Hepatocyte (in vitro differentiated cells): ENCODE measurements around the gene FCHO1. TPM values are rescaled to one million over a fixed set of nuclear protein-coding genes. Genes with fewer than 3 reads are reported as not detected.

Experiments
- DNase-seq: peaks from one replicate; pipeline ENCODE4 v3.0.0-alpha.2; 2016; ENCODE audit warnings: low spot score
- H2AFZ ChIP-seq: fragments of 200-600 bp; sonication (generic); 2 replicates; pipeline ENCODE4 v1.6.0; 2016; ENCODE audit warnings: antibody characterized with exemption, mild to moderate bottlenecking
- H3K27ac ChIP-seq: fragments of 200-600 bp; sonication (generic); 2 replicates; pipeline ENCODE4 v1.5.1; 2016; ENCODE audit warnings: mild to moderate bottlenecking
- H3K27me3 ChIP-seq: fragments of 200-600 bp; sonication (generic); 2 replicates; pipeline ENCODE4 v1.6.1; 2016
- H3K36me3 ChIP-seq: fragments of 200-600 bp; sonication (generic); replicated peaks from 2 replicates; pipeline ENCODE4 v1.5.1; 2016; ENCODE audit warnings: low read depth; ENCODE audit not compliant: insufficient read depth
- H3K4me1 ChIP-seq: fragments of 200-600 bp; sonication (generic); 2 replicates; pipeline ENCODE4 v1.5.1; 2016; ENCODE audit warnings: mild to moderate bottlenecking, moderate library complexity; ENCODE audit not compliant: insufficient read depth
- H3K4me2 ChIP-seq: fragments of 200-600 bp; sonication (generic); 2 replicates; pipeline ENCODE4 v1.6.0; 2016
- H3K4me3 ChIP-seq: fragments of 200-600 bp; sonication (generic); 2 replicates; pipeline ENCODE4 v1.5.1; 2016; ENCODE audit warnings: mild to moderate bottlenecking
- H3K79me2 ChIP-seq: fragments of 200-600 bp; sonication (generic); 2 replicates; pipeline ENCODE4 v1.6.0; 2017; ENCODE audit warnings: mild to moderate bottlenecking
- H3K9me2 ChIP-seq: fragments of 200-600 bp; sonication (generic); replicated peaks from 2 replicates; pipeline ENCODE4 v1.6.0; 2017; ENCODE audit warnings: mild to moderate bottlenecking; ENCODE audit not compliant: insufficient read depth
- H3K9me3 ChIP-seq: fragments of 200-600 bp; sonication (generic); 2 replicates; pipeline ENCODE4 v1.5.1; 2016; ENCODE audit warnings: low read depth, mild to moderate bottlenecking
- H4K20me1 ChIP-seq: fragments of 200-600 bp; sonication (generic); 2 replicates; pipeline ENCODE4 v1.6.0; 2016; ENCODE audit warnings: mild to moderate bottlenecking; ENCODE audit not compliant: insufficient read depth, poor library complexity, severe bottlenecking
- EZH2 ChIP-seq: fragments of 200-600 bp; sonication (generic); IDR thresholded peaks from 2 replicates; pipeline ENCODE4 v1.6.1; 2016; ENCODE audit warnings: antibody characterized with exemption, mild to moderate bottlenecking, borderline replicate concordance
- EZH2phosphoT487 ChIP-seq: fragments of 200-600 bp; sonication (generic); IDR thresholded peaks from one replicate; pipeline ENCODE4 v1.6.1; 2018; ENCODE audit warnings: antibody characterized with exemption, mild to moderate bottlenecking, low read depth, moderate library complexity; ENCODE audit not compliant: unreplicated experiment, severe bottlenecking
- WGBS: methylation state at CpG from one replicate; pipeline ENCODE4 v1.1.6; 2016; ENCODE audit warnings: low lambda C conversion rate; ENCODE audit errors: missing lambda C conversion rate; 5-methylcytosine and 5-hydroxymethylcytosine counted together
- polyA plus RNA-seq: library from polyadenylated mRNA; unstranded; fragments of >200 nt; fragmentation: Nextera tagmentation; extraction: Ambion mirVana; gene quantifications from 2 replicates; pipeline ENCODE4 v1.2.1, GENCODE V29; 2016
- total RNA-seq: library from RNA; depleted of rRNA; stranded (reverse); fragments of >200 nt; gene quantifications from 2 replicates; pipeline ENCODE4 v1.2.3, GENCODE V29; 2014
- TF ChIP-seq, protein P1 (sequence below): fragments of 200-600 bp; sonication (generic); IDR thresholded peaks from 2 replicates; pipeline ENCODE4 v1.5.1; 2016; ENCODE audit warnings: antibody characterized with exemption, mild to moderate bottlenecking; ENCODE audit not compliant: poor library complexity

Gene FCHO1
- total and polyA plus RNA-seq, 2 experiments from 2014 or later: 1.9 to 2.1 TPM

DNA sequence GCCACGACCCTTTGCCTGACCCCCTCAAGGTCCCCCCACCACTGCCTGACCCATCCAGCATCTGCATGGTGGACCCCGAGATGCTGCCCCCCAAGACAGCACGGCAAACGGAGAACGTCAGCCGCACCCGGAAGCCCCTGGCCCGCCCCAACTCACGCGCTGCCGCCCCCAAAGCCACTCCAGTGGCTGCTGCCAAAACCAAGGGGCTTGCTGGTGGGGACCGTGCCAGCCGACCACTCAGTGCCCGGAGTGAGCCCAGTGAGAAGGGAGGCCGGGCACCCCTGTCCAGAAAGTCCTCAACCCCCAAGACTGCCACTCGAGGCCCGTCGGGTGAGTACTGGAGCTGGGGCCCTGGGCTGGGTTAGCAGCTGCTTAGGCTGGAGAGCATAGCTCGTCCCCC is 23.4 kb upstream of the FCHO1 start:
- no peak overlapping the region for H3K4me2 ChIP-seq
- no peaks in the 10 kb centered on the region for H3K9me2 ChIP-seq
- no peaks in the 10 kb centered on the region for H3K27me3 ChIP-seq
- no peak overlapping the region for H2AFZ ChIP-seq
- H3K27ac ChIP-seq: no peak overlapping the region
- H3K9me3 ChIP-seq: no peaks in the 10 kb centered on the region
- over 99% methylated on average over 14 of the region's 19 CpGs for WGBS
- H3K4me1 ChIP-seq: no peaks in the 10 kb centered on the region
- DNase-seq: no peak
- peaks cover 26% of the 10 kb centered on the region for H3K79me2 ChIP-seq
- TF ChIP-seq EZH2phosphoT487 (no peak), EZH2 (no peak)
- TF ChIP-seq, protein P1, sequence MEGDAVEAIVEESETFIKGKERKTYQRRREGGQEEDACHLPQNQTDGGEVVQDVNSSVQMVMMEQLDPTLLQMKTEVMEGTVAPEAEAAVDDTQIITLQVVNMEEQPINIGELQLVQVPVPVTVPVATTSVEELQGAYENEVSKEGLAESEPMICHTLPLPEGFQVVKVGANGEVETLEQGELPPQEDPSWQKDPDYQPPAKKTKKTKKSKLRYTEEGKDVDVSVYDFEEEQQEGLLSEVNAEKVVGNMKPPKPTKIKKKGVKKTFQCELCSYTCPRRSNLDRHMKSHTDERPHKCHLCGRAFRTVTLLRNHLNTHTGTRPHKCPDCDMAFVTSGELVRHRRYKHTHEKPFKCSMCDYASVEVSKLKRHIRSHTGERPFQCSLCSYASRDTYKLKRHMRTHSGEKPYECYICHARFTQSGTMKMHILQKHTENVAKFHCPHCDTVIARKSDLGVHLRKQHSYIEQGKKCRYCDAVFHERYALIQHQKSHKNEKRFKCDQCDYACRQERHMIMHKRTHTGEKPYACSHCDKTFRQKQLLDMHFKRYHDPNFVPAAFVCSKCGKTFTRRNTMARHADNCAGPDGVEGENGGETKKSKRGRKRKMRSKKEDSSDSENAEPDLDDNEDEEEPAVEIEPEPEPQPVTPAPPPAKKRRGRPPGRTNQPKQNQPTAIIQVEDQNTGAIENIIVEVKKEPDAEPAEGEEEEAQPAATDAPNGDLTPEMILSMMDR: no peak
- no peak overlapping the region for H3K4me3 ChIP-seq
- peaks cover 5% of the 10 kb centered on the region for H3K36me3 ChIP-seq
- peaks cover 17% of the 10 kb centered on the region for H4K20me1 ChIP-seq

DNA sequence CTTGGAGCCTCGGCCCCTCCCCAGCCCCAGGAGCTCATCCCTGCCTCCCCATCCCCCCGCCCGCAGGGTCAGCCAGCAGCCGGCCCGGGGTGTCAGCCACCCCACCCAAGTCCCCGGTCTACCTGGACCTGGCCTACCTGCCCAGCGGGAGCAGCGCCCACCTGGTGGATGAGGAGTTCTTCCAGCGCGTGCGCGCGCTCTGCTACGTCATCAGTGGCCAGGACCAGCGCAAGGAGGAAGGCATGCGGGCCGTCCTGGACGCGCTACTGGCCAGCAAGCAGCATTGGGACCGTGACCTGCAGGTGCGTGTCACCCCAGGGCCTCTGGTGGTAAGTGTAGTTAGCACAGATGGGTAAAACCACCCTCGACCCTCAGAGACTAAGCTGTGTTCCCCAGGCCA is 18.1 kb upstream of the FCHO1 start:
- Histone ChIP-seq H3K9me2 (no peaks in the 10 kb centered on the region), H2AFZ (no peak overlapping the region), H3K27me3 (no peaks in the 10 kb centered on the region), H3K36me3 (peaks cover 5% of the 10 kb centered on the region), H3K27ac (no peak overlapping the region), H3K9me3 (no peaks in the 10 kb centered on the region), H3K4me1 (no peaks in the 10 kb centered on the region), H4K20me1 (peaks cover 17% of the 10 kb centered on the region), H3K4me3 (no peak overlapping the region), H3K79me2 (peaks cover 26% of the 10 kb centered on the region), H3K4me2 (no peak overlapping the region)
- DNase-seq: no peak
- WGBS: 100% methylated on average over 18 of the region's 22 CpGs
- TF ChIP-seq EZH2phosphoT487 (no peak), EZH2 (no peak)
- TF ChIP-seq, protein P1: no peak

DNA sequence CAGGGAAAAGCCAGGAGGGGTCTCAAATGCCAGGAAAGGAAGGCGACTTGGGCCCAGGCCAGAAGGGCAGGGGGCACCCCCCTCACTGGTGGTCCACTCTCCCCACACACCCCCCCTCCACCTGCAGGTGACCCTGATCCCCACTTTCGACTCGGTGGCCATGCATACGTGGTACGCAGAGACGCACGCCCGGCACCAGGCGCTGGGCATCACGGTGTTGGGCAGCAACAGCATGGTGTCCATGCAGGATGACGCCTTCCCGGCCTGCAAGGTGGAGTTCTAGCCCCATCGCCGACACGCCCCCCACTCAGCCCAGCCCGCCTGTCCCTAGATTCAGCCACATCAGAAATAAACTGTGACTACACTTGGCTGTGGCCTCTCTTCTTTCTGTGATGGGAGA is 17.1 kb upstream of the FCHO1 start:
- WGBS: 99% methylated on average over 15 of the region's 16 CpGs
- Histone ChIP-seq H3K27ac (no peak overlapping the region), H3K27me3 (no peaks in the 10 kb centered on the region), H3K9me3 (no peaks in the 10 kb centered on the region), H3K79me2 (peaks cover 24% of the 10 kb centered on the region), H3K36me3 (peaks cover 5% of the 10 kb centered on the region), H3K4me1 (no peaks in the 10 kb centered on the region), H3K9me2 (no peaks in the 10 kb centered on the region), H4K20me1 (peaks cover 17% of the 10 kb centered on the region), H2AFZ (no peak overlapping the region), H3K4me3 (no peak overlapping the region), H3K4me2 (no peak overlapping the region)
- DNase-seq: no peak
- TF ChIP-seq EZH2phosphoT487 (no peak), EZH2 (no peak)
- TF ChIP-seq, protein P1: no peak

DNA sequence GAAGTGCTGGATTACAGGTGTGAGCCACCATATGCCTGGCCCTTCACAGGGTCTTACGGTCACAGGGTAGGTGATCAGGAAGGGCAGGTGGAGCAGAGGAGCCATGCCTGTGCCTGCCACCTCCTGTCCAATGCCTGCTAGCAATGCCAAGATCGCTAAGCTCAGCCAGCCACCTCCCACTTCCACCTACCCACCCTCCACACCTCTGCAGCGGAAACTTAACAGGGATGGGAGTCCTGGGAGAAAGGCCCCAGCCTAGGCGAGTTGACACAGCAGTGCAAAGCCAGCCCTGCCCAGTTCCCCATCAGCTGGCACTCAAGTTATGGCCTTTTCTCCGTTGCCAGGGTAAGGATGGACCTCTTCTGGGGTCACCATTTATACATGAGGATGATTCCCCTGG is 15.9 kb upstream of the FCHO1 start:
- no peak overlapping the region for H3K4me2 ChIP-seq
- H3K27ac ChIP-seq: no peak overlapping the region
- no peak overlapping the region for H3K4me3 ChIP-seq
- no peaks in the 10 kb centered on the region for H3K9me2 ChIP-seq
- H4K20me1 ChIP-seq: peaks cover 17% of the 10 kb centered on the region
- H3K79me2 ChIP-seq: peaks cover 15% of the 10 kb centered on the region
- no peak for DNase-seq
- H3K27me3 ChIP-seq: no peaks in the 10 kb centered on the region
- TF ChIP-seq EZH2 (no peak), EZH2phosphoT487 (no peak)
- TF ChIP-seq, protein P1: no peak
- no peak overlapping the region for H2AFZ ChIP-seq
- H3K4me1 ChIP-seq: no peaks in the 10 kb centered on the region
- 98% methylated on average over 5 of the region's 5 CpGs for WGBS
- no peaks in the 10 kb centered on the region for H3K9me3 ChIP-seq
- peaks cover 5% of the 10 kb centered on the region for H3K36me3 ChIP-seq
